Measurements from ENCODE around the gene SH2D2A. TPM values are rescaled to one million over a fixed set of nuclear protein-coding genes. Genes with fewer than 3 reads are reported as not detected.
"Not testable (repeated sequence)": the region's sequence is repeated elsewhere in the genome, so short reads cannot be mapped to it uniquely, and the experiment has no call there.

The SH2D2A gene
- total RNA-seq, 4 donors from 2014 or later, result 2.7 to 13.5 (median 6.5) TPM; not detected in 1

DNA sequence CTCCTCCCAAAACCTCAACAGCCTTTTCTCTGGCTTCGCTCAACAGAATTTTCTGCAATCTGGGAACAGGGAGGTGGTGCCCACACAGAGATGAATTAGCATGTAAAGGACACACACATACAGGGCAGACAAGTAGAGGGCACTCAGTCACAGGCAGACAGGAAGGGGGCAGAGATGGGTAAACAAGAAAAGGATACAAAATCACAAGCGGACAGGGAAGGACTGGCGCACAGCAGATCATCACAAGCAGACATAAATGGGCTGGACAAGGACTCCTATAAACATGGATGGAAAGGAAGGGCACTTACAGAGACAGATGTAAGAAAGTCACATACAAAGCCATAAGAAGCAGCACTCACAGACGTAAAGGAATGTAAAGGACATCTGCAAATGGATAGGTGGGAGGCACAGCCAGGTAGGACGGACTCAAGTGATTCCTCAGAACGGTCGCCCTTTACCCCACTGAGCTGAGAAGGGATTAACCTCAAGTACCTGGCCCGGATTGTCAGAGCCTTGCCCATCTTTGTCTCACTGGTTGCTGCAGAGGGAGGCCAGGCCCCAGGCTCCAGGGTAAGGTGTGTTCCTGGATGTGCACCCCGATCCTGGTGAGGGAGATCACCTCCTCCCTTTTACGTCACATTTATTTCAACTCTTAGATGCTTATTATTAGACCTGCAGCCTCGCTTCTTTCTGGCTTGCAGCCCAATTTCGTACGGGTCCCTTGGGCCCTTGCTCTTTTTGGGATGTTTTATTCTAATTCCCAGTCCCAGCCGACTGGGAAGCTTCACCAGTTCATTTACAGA is 50.1 kb downstream of the SH2D2A start:
- peak in 1 of 2 donors; percentile 33 for TF ChIP-seq POLR2A (IDR thresholded peaks at IDR 0.05)
- TF ChIP-seq, protein P1, sequence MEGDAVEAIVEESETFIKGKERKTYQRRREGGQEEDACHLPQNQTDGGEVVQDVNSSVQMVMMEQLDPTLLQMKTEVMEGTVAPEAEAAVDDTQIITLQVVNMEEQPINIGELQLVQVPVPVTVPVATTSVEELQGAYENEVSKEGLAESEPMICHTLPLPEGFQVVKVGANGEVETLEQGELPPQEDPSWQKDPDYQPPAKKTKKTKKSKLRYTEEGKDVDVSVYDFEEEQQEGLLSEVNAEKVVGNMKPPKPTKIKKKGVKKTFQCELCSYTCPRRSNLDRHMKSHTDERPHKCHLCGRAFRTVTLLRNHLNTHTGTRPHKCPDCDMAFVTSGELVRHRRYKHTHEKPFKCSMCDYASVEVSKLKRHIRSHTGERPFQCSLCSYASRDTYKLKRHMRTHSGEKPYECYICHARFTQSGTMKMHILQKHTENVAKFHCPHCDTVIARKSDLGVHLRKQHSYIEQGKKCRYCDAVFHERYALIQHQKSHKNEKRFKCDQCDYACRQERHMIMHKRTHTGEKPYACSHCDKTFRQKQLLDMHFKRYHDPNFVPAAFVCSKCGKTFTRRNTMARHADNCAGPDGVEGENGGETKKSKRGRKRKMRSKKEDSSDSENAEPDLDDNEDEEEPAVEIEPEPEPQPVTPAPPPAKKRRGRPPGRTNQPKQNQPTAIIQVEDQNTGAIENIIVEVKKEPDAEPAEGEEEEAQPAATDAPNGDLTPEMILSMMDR (IDR thresholded peaks at IDR 0.05), result no peak
- peak in 2 of 3 donors; percentile 14 to 74 for DNase-seq
- Histone ChIP-seq H3K9me3 (no peaks in the 10 kb centered on the region), H3K4me3 (peak overlapping the region; percentile 45 to 88 (median 77)), H3K27ac (peak overlapping the region; percentile 73 to 92 (median 83)), H3K36me3 (peaks cover 0 to 16% (median 0%) of the 10 kb centered on the region in 3 donors), H3K27me3 (no peaks in the 10 kb centered on the region), H3K4me1 (peaks cover 0 to 36% (median 4%) of the 10 kb centered on the region in 4 donors)

DNA sequence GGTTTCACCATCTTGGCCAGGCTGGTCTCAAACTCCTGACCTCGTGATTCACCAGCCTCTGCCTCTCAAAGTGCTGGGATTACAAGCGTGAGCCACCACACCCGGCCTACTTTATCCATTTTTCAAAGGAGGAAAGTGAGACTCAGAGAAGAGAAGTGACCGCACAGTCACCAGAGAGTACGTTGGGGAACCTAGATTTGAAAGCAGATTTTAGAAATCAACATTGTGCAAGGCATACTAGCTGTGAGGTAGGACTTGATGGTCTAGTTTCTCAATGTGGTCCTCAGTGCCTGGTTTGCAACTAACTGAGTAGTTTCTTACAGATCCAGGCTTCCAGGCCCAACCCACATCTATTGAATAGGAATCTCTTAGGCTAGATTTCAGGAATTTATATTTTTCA is 51.0 kb downstream of the SH2D2A start:
- H3K4me1 ChIP-seq, result peaks cover 0 to 31% (median 4%) of the 10 kb centered on the region in 4 donors
- DNase-seq, result peak in 1 of 3 donors; percentile 2
- H3K9me3 ChIP-seq, result no peaks in the 10 kb centered on the region
- H3K4me3 ChIP-seq, result peak overlapping the region in 3 of 4 donors; percentile 45 to 88 (median 69)
- no peak for TF ChIP-seq POLR2A (IDR thresholded peaks at IDR 0.05)
- TF ChIP-seq, protein P1 (IDR thresholded peaks at IDR 0.05), result no peak
- H3K27me3 ChIP-seq, result no peaks in the 10 kb centered on the region
- peaks cover 0 to 8% (median 0%) of the 10 kb centered on the region in 3 donors for H3K36me3 ChIP-seq
- H3K27ac ChIP-seq, result peak overlapping the region in 1 of 4 donors; percentile 73

DNA sequence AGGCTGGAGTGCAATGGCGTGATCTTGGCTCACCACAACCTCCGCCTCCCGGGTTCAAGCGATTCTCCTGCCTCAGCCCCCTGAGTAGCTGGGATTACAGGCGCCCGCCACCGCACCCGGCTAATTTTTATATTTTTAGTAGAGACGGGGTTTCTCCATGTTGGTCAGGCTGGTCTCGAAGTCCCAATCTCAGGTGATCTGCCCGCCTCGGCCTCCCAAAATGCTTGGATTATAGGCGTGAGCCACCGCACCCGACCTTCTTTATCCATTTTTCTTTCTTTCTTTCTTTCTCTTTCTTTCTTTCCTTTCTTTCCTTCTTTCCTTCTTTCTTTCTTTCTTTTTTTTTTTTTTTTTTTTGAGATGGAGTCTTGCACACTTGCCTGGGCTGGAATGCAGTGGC is 51.5 kb downstream of the SH2D2A start:
- peaks cover 0 to 27% (median 4%) of the 10 kb centered on the region in 4 donors for H3K4me1 ChIP-seq
- not testable (repeated sequence) for H3K27me3 ChIP-seq, H3K36me3 ChIP-seq, H3K4me3 ChIP-seq, H3K27ac ChIP-seq, H3K9me3 ChIP-seq, DNase-seq

DNA sequence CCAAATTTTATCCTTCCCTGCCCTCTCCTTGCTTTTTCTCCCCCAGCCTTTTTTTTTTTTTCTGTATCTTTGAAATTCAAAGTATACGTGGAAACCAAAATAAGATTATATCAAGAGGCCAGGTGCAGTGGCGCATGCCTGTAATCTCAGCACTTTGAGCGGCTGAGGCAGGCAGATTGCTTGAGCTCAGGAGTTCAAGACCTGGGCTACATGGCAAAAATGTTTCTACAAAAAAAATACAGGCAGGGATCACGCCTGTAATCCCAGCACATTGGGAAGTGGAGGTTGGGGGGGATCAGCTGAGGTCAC is 55.9 kb downstream of the SH2D2A start:
- no peaks in the 10 kb centered on the region for H3K27me3 ChIP-seq
- H3K4me3 ChIP-seq, result no peak overlapping the region
- DNase-seq, result no peak
- TF ChIP-seq POLR2A (IDR thresholded peaks at IDR 0.05), result no peak
- TF ChIP-seq, protein P1 (IDR thresholded peaks at IDR 0.05), result no peak
- no peaks in the 10 kb centered on the region for H3K9me3 ChIP-seq
- no peaks in the 10 kb centered on the region for H3K36me3 ChIP-seq
- H3K4me1 ChIP-seq, result peaks cover 0 to under 1% (median 0%) of the 10 kb centered on the region in 4 donors
- H3K27ac ChIP-seq, result no peak overlapping the region

DNA sequence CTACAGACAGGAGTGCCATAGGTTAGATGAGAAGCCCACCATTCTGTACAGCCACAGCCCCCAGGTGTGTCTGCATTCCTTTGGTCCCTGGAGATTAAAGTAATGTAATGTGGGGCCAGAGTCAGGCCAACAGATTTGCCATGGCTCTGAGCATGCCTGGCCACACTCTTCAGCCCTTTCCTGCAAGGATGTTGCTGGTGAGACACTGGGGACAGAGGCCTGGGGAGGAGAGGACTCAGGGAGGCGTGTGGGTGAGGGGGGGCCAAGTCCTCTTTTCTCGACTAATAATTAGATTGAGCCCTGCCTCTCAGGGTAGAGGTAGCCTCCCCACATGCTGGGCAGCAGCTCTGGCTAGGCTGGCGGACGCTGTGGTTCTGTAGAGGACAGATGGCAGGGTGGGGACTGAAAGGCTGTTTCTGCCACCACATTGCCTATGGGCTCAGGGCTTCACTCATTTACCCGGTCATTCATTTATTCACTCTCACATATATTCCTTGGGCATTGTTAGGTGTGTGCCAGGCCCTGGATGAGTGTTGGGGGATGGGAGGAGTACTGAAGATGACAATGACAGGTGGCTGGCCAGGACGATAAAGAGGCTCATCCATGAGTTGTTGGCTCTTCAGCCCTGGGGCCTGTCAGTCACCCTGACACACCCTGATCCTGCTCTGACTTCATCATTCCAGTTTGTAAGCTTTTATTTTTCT is 56.4 kb downstream of the SH2D2A start:
- no peaks in the 10 kb centered on the region for H3K9me3 ChIP-seq
- no peak overlapping the region for H3K4me3 ChIP-seq
- H3K27me3 ChIP-seq, result no peaks in the 10 kb centered on the region
- H3K4me1 ChIP-seq, result no peaks in the 10 kb centered on the region
- H3K27ac ChIP-seq, result no peak overlapping the region
- TF ChIP-seq POLR2A (IDR thresholded peaks at IDR 0.05), result no peak
- TF ChIP-seq, protein P1 (IDR thresholded peaks at IDR 0.05), result no peak
- DNase-seq, result no peak
- H3K36me3 ChIP-seq, result no peaks in the 10 kb centered on the region

DNA sequence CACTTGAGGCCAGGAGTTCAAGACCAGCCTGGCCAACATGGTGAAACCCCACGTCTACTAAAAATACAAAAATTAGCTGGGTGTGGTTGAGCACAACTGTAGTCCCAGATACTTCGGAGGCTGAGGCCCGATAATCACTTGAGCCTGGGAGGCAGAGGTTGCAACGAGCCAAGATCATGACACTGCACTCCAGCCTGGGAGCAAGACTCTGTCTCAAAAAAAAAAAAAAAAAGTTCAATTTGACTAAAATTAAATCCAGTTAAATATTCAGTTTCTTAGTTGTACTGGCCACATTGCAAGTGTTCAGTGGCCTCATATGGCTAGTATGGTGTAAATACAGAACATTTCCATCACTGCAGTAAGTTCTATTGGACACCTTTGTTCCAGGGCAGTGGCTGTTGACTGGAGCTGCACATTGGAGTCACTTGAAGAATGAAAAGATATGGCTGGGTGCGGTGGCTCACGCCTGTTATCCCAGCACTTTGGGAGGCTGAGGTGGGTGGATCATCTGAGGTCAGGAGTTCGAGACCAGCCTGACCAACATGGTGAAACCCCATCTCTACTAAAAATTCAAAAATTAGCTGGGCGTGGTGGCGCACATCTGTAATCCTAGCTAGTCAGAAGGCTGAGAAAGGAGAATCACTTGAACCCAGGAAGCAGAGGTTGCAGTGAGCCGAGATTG is 58.9 kb downstream of the SH2D2A start:
- not testable (repeated sequence) for H3K4me1 ChIP-seq, H3K36me3 ChIP-seq, H3K4me3 ChIP-seq, H3K9me3 ChIP-seq, H3K27me3 ChIP-seq, H3K27ac ChIP-seq
- peak in 1 of 3 donors; percentile 15 for DNase-seq

All from Peyer's patch (tissue), 4 donors.